Panc1 (cell line): ENCODE results near the gene ANKLE1.

Source experiments
- TF ChIP-seq, protein P1 (sequence below): fragments of 450-650 bp; IDR thresholded peaks from 2 replicates; pipeline ENCODE4 v1.5.1; 2017; ENCODE audit warnings: mild to moderate bottlenecking
- TF ChIP-seq, protein P2 (sequence below), 2 experiments: IDR thresholded peaks; 2 replicates each; pipeline ENCODE4 v1.6.1; 2011 to 2012; ENCODE audit warnings: low read depth in 2 of 2, control low read depth in 1 of 2, low read length in 1 of 2, mild to moderate bottlenecking in 1 of 2, moderate library complexity in 1 of 2; ENCODE audit not compliant: insufficient read depth in 1 of 2

DNA sequence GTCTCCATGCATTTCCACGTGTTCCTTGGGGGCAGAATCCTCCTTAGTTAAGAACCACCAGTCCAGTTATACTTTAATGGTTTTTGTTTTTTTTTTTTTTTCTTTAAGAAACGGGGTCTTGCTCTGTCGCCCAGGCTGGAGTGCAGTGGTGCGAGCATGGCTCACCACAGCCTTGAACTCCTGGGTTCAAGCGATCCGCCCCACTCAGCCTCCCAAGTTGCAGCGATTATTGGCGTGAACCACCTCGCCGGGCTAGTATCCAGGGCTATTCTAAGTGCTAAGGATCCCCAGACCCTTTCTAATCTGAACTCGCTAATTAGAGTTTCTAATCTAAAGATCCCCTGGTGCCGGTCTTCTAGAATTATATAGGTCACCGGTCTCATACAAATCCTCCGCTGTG lies 11.9 kb downstream of the ANKLE1 start:
- TF ChIP-seq, protein P1, sequence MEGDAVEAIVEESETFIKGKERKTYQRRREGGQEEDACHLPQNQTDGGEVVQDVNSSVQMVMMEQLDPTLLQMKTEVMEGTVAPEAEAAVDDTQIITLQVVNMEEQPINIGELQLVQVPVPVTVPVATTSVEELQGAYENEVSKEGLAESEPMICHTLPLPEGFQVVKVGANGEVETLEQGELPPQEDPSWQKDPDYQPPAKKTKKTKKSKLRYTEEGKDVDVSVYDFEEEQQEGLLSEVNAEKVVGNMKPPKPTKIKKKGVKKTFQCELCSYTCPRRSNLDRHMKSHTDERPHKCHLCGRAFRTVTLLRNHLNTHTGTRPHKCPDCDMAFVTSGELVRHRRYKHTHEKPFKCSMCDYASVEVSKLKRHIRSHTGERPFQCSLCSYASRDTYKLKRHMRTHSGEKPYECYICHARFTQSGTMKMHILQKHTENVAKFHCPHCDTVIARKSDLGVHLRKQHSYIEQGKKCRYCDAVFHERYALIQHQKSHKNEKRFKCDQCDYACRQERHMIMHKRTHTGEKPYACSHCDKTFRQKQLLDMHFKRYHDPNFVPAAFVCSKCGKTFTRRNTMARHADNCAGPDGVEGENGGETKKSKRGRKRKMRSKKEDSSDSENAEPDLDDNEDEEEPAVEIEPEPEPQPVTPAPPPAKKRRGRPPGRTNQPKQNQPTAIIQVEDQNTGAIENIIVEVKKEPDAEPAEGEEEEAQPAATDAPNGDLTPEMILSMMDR, result no peak
- TF ChIP-seq, protein P2, sequence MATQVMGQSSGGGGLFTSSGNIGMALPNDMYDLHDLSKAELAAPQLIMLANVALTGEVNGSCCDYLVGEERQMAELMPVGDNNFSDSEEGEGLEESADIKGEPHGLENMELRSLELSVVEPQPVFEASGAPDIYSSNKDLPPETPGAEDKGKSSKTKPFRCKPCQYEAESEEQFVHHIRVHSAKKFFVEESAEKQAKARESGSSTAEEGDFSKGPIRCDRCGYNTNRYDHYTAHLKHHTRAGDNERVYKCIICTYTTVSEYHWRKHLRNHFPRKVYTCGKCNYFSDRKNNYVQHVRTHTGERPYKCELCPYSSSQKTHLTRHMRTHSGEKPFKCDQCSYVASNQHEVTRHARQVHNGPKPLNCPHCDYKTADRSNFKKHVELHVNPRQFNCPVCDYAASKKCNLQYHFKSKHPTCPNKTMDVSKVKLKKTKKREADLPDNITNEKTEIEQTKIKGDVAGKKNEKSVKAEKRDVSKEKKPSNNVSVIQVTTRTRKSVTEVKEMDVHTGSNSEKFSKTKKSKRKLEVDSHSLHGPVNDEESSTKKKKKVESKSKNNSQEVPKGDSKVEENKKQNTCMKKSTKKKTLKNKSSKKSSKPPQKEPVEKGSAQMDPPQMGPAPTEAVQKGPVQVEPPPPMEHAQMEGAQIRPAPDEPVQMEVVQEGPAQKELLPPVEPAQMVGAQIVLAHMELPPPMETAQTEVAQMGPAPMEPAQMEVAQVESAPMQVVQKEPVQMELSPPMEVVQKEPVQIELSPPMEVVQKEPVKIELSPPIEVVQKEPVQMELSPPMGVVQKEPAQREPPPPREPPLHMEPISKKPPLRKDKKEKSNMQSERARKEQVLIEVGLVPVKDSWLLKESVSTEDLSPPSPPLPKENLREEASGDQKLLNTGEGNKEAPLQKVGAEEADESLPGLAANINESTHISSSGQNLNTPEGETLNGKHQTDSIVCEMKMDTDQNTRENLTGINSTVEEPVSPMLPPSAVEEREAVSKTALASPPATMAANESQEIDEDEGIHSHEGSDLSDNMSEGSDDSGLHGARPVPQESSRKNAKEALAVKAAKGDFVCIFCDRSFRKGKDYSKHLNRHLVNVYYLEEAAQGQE (IDR thresholded peaks at IDR 0.05; ENCODE audit: insufficient read depth in 1 of 2, low read depth in 2 of 2, low read length in 1 of 2), result no peak
